GM13977 (cell line): ENCODE data around the gene IGSF11.

Source experiments
- DNase-seq: peaks from one replicate; pipeline ENCODE4 v3.0.0; 2012; ENCODE audit warnings: low spot score
- CTCF ChIP-seq: IDR thresholded peaks from 2 replicates; pipeline ENCODE4 v1.5.1; 2012; ENCODE audit warnings: mild to moderate bottlenecking, control low read depth; ENCODE audit not compliant: insufficient read depth; ENCODE audit errors: extremely low read depth, missing control alignments
- in situ Hi-C: fragments of 300-500 bp; cut with MboI; formaldehyde crosslinking; loops from one replicate; pipeline ENCODE4 v1.12.0; 2022; ENCODE audit warnings: low sequenced_read_pairs, low pct_unique_long_range_greater_than_20kb, mixed read lengths, inconsistent platforms; ENCODE audit not compliant: unreplicated experiment

The IGSF11 gene

GRCh38 chr3:118942671-118943070 is 92.0 kb downstream of the IGSF11 start:
- DNase-seq: no peak
- in situ Hi-C loops: no loop called here
- no peak for TF ChIP-seq CTCF

DNA sequence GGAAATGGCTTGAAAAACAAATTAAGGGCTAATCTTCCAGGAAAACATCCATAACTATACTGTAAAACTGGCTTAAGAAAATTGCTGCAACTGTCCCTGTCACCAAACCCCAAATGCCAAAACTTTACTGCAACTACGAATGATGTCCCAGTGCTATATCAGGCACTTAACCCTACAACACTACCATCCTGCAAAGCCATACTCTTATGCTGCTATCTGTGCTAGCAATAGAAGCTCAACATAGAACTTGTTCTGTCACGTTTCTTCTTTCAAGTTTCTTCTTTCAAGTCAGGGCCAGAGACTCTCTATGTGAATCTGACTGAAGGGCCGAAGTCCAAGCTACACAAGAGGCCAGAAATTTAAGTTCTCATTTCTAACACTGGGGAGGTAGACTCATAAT is 92.5 kb downstream of the IGSF11 start:
- TF ChIP-seq CTCF: no peak
- no peak for DNase-seq
- in situ Hi-C loops: no loop called here

GRCh38 chr3:118941236-118941635 is 93.4 kb downstream of the IGSF11 start:
- in situ Hi-C loops: no loop called here
- no peak for TF ChIP-seq CTCF
- no peak for DNase-seq

DNA sequence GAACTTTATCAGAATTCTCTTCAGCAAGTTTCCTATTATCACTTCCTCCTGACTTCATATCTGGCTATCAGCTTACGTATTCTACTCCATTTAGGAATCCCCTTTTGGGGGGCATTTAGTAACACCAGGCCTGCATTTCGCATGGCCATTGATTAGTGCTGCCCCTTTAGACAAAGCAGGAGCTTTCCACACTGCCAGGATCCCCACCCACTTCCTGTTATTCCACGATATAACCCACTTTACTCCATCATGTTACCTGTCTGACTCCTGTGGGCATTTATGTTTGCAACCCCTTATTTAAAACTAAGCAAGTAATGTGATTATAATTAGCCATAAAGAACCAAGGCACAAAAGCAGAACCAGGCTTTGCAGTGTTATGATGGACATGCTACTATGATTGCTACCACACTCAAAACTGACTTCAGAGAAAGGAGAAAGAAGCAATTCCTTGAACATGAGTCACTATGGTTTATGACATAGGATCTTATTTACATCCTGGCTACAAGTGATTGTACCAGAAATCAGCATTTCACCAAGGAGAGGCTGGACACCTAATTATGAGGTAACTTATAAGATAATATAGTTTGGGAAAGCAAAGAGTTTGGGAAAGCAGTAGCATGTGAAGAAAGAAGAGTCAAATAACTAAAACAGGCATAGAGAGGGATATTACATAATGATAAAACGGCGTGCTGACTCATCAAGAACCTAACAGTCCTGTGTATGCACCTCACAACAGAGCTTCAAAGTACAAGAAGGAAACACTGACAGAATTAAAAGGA is 96.3 kb downstream of the IGSF11 start:
- in situ Hi-C loops: no loop called here
- no peak for DNase-seq

DNA sequence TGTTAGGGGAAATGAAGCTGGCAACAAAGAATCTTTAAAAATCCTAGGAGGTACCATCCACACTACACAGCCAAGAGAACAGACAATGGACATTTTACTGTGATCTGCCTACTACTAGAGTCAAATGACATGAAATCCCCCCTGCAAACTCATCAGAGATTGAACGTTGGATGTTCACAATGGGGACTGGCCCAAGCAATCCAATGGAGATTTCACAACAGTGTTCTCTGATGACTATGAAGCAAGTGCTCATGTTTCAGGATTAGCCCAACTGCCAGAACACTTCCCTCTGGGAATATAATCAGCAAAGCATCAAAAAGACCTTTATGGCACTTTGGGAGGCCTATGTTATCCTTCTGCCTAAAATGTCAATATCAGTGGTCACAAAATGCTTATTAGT is 97.8 kb downstream of the IGSF11 start:
- DNase-seq: no peak
- no peak for TF ChIP-seq CTCF

More for the DNA sequence above, 96.3 kb downstream of the IGSF11 start:
- no peak for TF ChIP-seq CTCF

DNA sequence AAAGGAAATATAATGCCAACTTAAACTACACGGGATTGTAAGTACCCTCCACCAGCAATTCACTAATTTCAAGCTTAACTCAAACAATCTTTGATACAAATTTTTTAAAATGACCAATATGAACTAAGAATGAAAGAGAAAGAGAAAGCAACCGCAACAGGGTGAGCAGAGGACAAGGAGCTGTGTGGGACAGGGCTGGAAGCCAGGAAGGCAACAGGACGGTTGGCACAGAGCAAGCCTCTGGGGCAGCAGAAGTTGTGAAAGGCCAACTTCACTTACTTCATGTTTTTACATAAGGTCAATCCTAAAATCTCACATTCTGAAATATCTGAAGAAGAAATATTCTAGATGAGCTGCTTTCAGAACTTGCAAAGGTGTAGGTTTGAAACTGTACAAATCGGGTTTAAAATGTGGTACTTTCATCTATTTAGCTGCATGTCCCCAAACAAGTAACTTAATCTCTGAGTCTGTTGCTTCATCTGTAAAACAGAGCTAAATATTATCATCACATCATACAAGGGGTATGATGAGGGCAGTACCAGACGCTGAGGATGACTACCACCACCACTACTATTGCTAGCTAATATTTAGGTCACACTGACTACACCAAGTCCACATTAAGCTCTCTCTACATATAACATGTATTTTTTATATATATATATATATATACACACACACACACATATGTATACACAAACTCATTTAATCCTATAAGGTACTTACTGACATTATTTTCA is 101.7 kb downstream of the IGSF11 start:
- in situ Hi-C loops: no loop called here
- DNase-seq: no peak
- no peak for TF ChIP-seq CTCF

More for the DNA sequence above, 97.8 kb downstream of the IGSF11 start:
- in situ Hi-C loops: no loop called here
